WTC11 (cell line): ENCODE results near the gene CRY2.

Source experiments
- AFF4 ChIP-seq: sonication (generic); formaldehyde crosslinking; IDR thresholded peaks from 2 replicates; pipeline ENCODE4 v1.8.1; 2023; ENCODE audit warnings: mild to moderate bottlenecking, missing genetic modification reagents, borderline replicate concordance
- ATF6 ChIP-seq: sonication (generic); formaldehyde crosslinking; IDR thresholded peaks from 2 replicates; pipeline ENCODE4 v1.8.1; 2023; ENCODE audit warnings: mild to moderate bottlenecking, missing genetic modification reagents
- FOXK1 ChIP-seq: sonication (generic); formaldehyde crosslinking; IDR thresholded peaks from 2 replicates; pipeline ENCODE4 v1.8.0; 2022; ENCODE audit warnings: mild to moderate bottlenecking, moderate library complexity, missing genetic modification reagents
- GABPB1 ChIP-seq: sonication (generic); formaldehyde crosslinking; IDR thresholded peaks from 2 replicates; pipeline ENCODE4 v1.8.1; 2023; ENCODE audit warnings: mild to moderate bottlenecking, missing genetic modification reagents
- SMAD3 ChIP-seq: sonication (generic); formaldehyde crosslinking; IDR thresholded peaks from 2 replicates; pipeline ENCODE4 v1.8.0; 2022; ENCODE audit warnings: missing genetic modification reagents, mild to moderate bottlenecking, borderline replicate concordance
- USF1 ChIP-seq: sonication (generic); formaldehyde crosslinking; IDR thresholded peaks from 2 replicates; pipeline ENCODE4 v1.8.0; 2022; ENCODE audit warnings: mild to moderate bottlenecking, missing genetic modification reagents
- USF2 ChIP-seq: sonication (generic); formaldehyde crosslinking; IDR thresholded peaks from 2 replicates; pipeline ENCODE4 v1.8.1; 2023; ENCODE audit warnings: mild to moderate bottlenecking, missing genetic modification reagents, moderate library complexity
- ZMAT4 ChIP-seq: fragments of 250-450 bp; sonication (Bioruptor Pico); IDR thresholded peaks from 2 replicates; pipeline ENCODE4 v1.9.0; 2021; ENCODE audit warnings: mild to moderate bottlenecking
- ZNF121 ChIP-seq: sonication (generic); formaldehyde crosslinking; IDR thresholded peaks from 2 replicates; pipeline ENCODE4 v1.8.0; 2023; ENCODE audit warnings: missing genetic modification reagents
- ZNF423 ChIP-seq: fragments of 250-450 bp; sonication (Bioruptor Pico); IDR thresholded peaks from 2 replicates; pipeline ENCODE4 v2.1.2; 2022; ENCODE audit warnings: mild to moderate bottlenecking, moderate library complexity
- TF ChIP-seq, protein P1 (sequence below): fragments of 200-600 bp; IDR thresholded peaks from 2 replicates; pipeline ENCODE4 v1.8.0; 2022; ENCODE audit warnings: antibody characterized with exemption

GRCh38 chr11:45901626-45902025 lies 54.4 kb downstream of the CRY2 start:
- no peak for TF ChIP-seq GABPB1 (CRISPR knock-in tag)
- TF ChIP-seq USF1 (CRISPR knock-in tag), result no peak
- no peak for TF ChIP-seq SMAD3
- no peak for TF ChIP-seq ZNF423 (CRISPR knock-in tag)
- no peak for TF ChIP-seq AFF4 (CRISPR knock-in tag)
- TF ChIP-seq, protein P1, sequence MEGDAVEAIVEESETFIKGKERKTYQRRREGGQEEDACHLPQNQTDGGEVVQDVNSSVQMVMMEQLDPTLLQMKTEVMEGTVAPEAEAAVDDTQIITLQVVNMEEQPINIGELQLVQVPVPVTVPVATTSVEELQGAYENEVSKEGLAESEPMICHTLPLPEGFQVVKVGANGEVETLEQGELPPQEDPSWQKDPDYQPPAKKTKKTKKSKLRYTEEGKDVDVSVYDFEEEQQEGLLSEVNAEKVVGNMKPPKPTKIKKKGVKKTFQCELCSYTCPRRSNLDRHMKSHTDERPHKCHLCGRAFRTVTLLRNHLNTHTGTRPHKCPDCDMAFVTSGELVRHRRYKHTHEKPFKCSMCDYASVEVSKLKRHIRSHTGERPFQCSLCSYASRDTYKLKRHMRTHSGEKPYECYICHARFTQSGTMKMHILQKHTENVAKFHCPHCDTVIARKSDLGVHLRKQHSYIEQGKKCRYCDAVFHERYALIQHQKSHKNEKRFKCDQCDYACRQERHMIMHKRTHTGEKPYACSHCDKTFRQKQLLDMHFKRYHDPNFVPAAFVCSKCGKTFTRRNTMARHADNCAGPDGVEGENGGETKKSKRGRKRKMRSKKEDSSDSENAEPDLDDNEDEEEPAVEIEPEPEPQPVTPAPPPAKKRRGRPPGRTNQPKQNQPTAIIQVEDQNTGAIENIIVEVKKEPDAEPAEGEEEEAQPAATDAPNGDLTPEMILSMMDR, result no peak
- TF ChIP-seq FOXK1, result no peak
- no peak for TF ChIP-seq ZNF121
- no peak for TF ChIP-seq USF2 (CRISPR knock-in tag)
- no peak for TF ChIP-seq ATF6 (CRISPR knock-in tag)
- TF ChIP-seq ZMAT4 (CRISPR knock-in tag), result no peak
